ENCODE measurements around the gene MOB4.

DNA sequence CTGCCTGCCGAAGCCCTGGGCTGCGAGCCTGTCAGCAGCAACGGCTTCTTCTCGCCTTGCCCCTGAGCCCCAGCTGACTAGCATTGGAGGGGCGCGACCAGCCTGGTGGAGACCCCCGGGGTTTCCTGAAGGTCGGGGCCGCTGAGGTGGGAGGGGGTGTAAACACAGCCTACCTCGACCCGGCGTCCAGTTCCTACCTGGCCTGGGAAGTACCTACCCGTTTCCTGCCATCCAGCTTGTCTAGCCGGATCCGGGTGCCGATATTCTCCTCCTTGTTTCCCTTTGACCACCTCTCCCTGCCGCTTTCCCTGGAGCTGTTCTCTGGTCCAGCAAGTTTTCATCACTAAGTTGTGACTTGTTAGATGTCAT is 511 bp downstream of the MOB4 start:
- TF ChIP-seq POLR2A (IDR thresholded peaks at IDR 0.05) (no peak), CTCF (IDR thresholded peaks at IDR 0.05) (no peak), EP300 (IDR thresholded peaks at IDR 0.05; ENCODE audit: low read depth) (no peak), POLR2AphosphoS5 (IDR thresholded peaks at IDR 0.05) (no peak)

Measured in transverse colon (tissue), 4 donors.